CD4-positive, alpha-beta T cell treated with Interleukin-2 at 100 ng/mL for 4 hours (primary cell): ENCODE results near the gene TSPAN11.
A peak's percentile ranks its signal among the peaks of the same experiment; 100 is the strongest.

ENCODE experiments used
- DNase-seq: peaks from one replicate; pipeline ENCODE4 v3.0.0-alpha.2; 2020; ENCODE audit warnings: low spot score

The TSPAN11 gene

GRCh38 chr12:30979371-30980259 is 53.1 kb downstream of the TSPAN11 start:
- no peak for DNase-seq

GRCh38 chr12:30980955-30981662 is 54.6 kb downstream of the TSPAN11 start:
- no peak for DNase-seq

- no peak for DNase-seq
Observed at GRCh38 chr12:30982413-30982812, 55.9 kb downstream of the TSPAN11 start.

GRCh38 chr12:30985814-30986452 is 59.4 kb downstream of the TSPAN11 start:
- DNase-seq: peak; percentile 5

- DNase-seq: no peak
Observed at GRCh38 chr12:30988086-30988485, 61.5 kb downstream of the TSPAN11 start.

- DNase-seq: no peak
Observed at GRCh38 chr12:30988646-30989286, 62.2 kb downstream of the TSPAN11 start.

GRCh38 chr12:30989754-30990153 is 63.2 kb downstream of the TSPAN11 start:
- DNase-seq: no peak

- DNase-seq: no peak
Observed at GRCh38 chr12:30990316-30990715, 63.8 kb downstream of the TSPAN11 start.

- no peak for DNase-seq
Observed at GRCh38 chr12:30990776-30991175, 64.2 kb downstream of the TSPAN11 start.

- DNase-seq: no peak
Observed at GRCh38 chr12:30991466-30991865, 64.9 kb downstream of the TSPAN11 start.

GRCh38 chr12:30992381-30992780 is 65.8 kb downstream of the TSPAN11 start:
- DNase-seq: no peak

- DNase-seq: no peak
Observed at GRCh38 chr12:30993766-30994165, 67.2 kb downstream of the TSPAN11 start.

GRCh38 chr12:30994274-30994673 is 67.7 kb downstream of the TSPAN11 start:
- DNase-seq: no peak

GRCh38 chr12:30996255-30996654 is 69.7 kb downstream of the TSPAN11 start:
- no peak for DNase-seq

GRCh38 chr12:30996752-30997151 is 70.2 kb downstream of the TSPAN11 start:
- DNase-seq: no peak

- DNase-seq: no peak
Observed at GRCh38 chr12:30997685-30998440, 71.3 kb downstream of the TSPAN11 start.

- DNase-seq: no peak
Observed at GRCh38 chr12:30999011-30999410, 72.5 kb downstream of the TSPAN11 start.

- no peak for DNase-seq
Observed at GRCh38 chr12:30999723-31000122, 73.2 kb downstream of the TSPAN11 start.

GRCh38 chr12:31000751-31001150 is 74.2 kb downstream of the TSPAN11 start:
- DNase-seq: no peak

GRCh38 chr12:31001581-31002360 is 75.2 kb downstream of the TSPAN11 start:
- no peak for DNase-seq

- no peak for DNase-seq
Observed at GRCh38 chr12:31002361-31002725, 75.8 kb downstream of the TSPAN11 start.
